K562 (cell line): ENCODE results near the gene SEZ6L. TPM values are rescaled to one million over a fixed set of nuclear protein-coding genes. Genes with fewer than 3 reads are reported as not detected.

ENCODE experiments used
- ATAC-seq: fragments of 200-7000 bp; cut with Tn5 transposase; 3 replicates; pipeline ENCODE4 v1.9.1; 2020; ENCODE audit warnings: moderate library complexity
- BruUV-seq: library from RNA; stranded (reverse); fragments of 400-500 nt; replicated peaks from 2 replicates; lab custom pipeline; 2021; lab: Mats Ljungman, UMichigan
- CTCF ChIA-PET: fragments of 300-600 bp; formaldehyde crosslinking; extraction: SDS; loops from one replicate; lab custom pipeline; 2021; ENCODE audit warnings: low intra/inter-chr PET ratio; lab: Yijun Ruan, JAX
- POLR2A ChIA-PET: fragments of 300-600, 350-650 bp; sonication (Branson Sonifier 250); formaldehyde crosslinking; extraction: SDS; loops from one replicate; lab custom pipeline; 2021; ENCODE audit warnings: antibody characterized with exemption, inconsistent platforms; lab: Yijun Ruan, JAX
- DNase-seq, 4 experiments: peaks; one replicate each; pipeline versions ENCODE4 v3.0.0 to v3.0.0-alpha.2; 2011 to 2018; ENCODE audit warnings: low spot score in 3 of 4, mixed read lengths in 3 of 4; ENCODE audit errors: extremely low read depth in 1 of 4
- FAIRE-seq: peaks from 2 replicates; lab custom pipeline; 2011; peaks lifted over from hg19 to GRCh38; lab: Jason Lieb, UNC
- H2AFZ ChIP-seq: 2 replicates; pipeline ENCODE4 v1.6.0; 2011; ENCODE audit warnings: low read depth, low read length, control low read depth, inconsistent platforms
- H3K27ac ChIP-seq: fragments of 200-600 bp; 3 replicates; pipeline ENCODE4 v1.8.0; 2011; ENCODE audit warnings: low read depth, mild to moderate bottlenecking, control low read depth, inconsistent platforms, low read length, moderate library complexity, mixed read lengths; ENCODE audit errors: extremely low read depth
- H3K27me3 ChIP-seq, 2 experiments: fragments of 300-600 bp in 1 of 2; 2 replicates in 1 of 2; 3 replicates in 1 of 2; pipeline versions ENCODE4 v1.6.0 to v1.8.0; 2011; ENCODE audit warnings: inconsistent platforms in 2 of 2, low read length in 2 of 2, mild to moderate bottlenecking in 1 of 2, mixed read lengths in 1 of 2, moderate library complexity in 1 of 2; ENCODE audit not compliant: control insufficient read depth in 2 of 2, insufficient read depth in 2 of 2
- H3K36me3 ChIP-seq: fragments of 300-600 bp; 3 replicates; pipeline ENCODE4 v1.8.0; 2011; ENCODE audit warnings: mild to moderate bottlenecking, low read length, inconsistent platforms; ENCODE audit not compliant: control insufficient read depth, insufficient read depth
- H3K4me1 ChIP-seq, 2 experiments: fragments of 200-600 bp in 1 of 2; replicated peaks in 1 of 2; 2 replicates in 1 of 2; 3 replicates in 1 of 2; pipeline versions ENCODE4 v1.5.1 to v1.8.0; 2011; ENCODE audit warnings: inconsistent platforms in 2 of 2, low read length in 2 of 2, mild to moderate bottlenecking in 1 of 2, mixed read lengths in 1 of 2, moderate library complexity in 1 of 2; ENCODE audit not compliant: control insufficient read depth in 2 of 2, insufficient read depth in 2 of 2
- H3K4me2 ChIP-seq: 2 replicates; pipeline ENCODE4 v1.6.1; 2011; ENCODE audit warnings: low read length, control low read depth, inconsistent platforms, mixed read lengths; ENCODE audit not compliant: insufficient read depth
- H3K4me3 ChIP-seq: fragments of 200-600 bp; sonication (generic), shearing (Covaris generic); 2 replicates; pipeline ENCODE4 v1.5.1; 2016; ENCODE audit warnings: control low read depth, inconsistent platforms
- H3K79me2 ChIP-seq: fragments of 200-600 bp; 3 replicates; pipeline ENCODE4 v1.8.0; 2011; ENCODE audit warnings: low read length, inconsistent platforms; ENCODE audit not compliant: control insufficient read depth, insufficient read depth
- H3K9ac ChIP-seq, 2 experiments: 2 replicates each; pipeline versions ENCODE4 v1.6.0 to v1.6.1; 2011; ENCODE audit warnings: low read depth in 2 of 2, low read length in 2 of 2, control low read depth in 1 of 2, inconsistent platforms in 1 of 2, mild to moderate bottlenecking in 1 of 2, mixed read lengths in 1 of 2; ENCODE audit not compliant: insufficient read depth in 1 of 2
- H3K9me1 ChIP-seq: one replicate; pipeline ENCODE4 v1.6.0; 2011; ENCODE audit warnings: inconsistent platforms, mild to moderate bottlenecking, low read length, moderate library complexity; ENCODE audit not compliant: control insufficient read depth, insufficient read depth
- H3K9me3 ChIP-seq: replicated peaks from 2 replicates; pipeline ENCODE4 v1.5.1; 2011; ENCODE audit warnings: low read depth, low read length, inconsistent platforms; ENCODE audit not compliant: control insufficient read depth, insufficient read depth
- H4K20me1 ChIP-seq: replicated peaks from 2 replicates; pipeline ENCODE4 v1.6.1; 2011; ENCODE audit warnings: low read length, inconsistent platforms, mixed read lengths; ENCODE audit not compliant: control insufficient read depth, insufficient read depth
- CBX3 ChIP-seq, 2 experiments: IDR thresholded peaks; 1 replicate in 1 of 2; 2 replicates in 1 of 2; pipeline ENCODE4 v1.6.1; 2012; ENCODE audit warnings: inconsistent platforms in 2 of 2, low read length in 2 of 2, borderline replicate concordance in 1 of 2, control low read depth in 1 of 2
- HMGN3 ChIP-seq: IDR thresholded peaks from 2 replicates; pipeline ENCODE4 v1.6.1; 2011; ENCODE audit warnings: borderline replicate concordance, low read depth, mild to moderate bottlenecking, mixed read lengths, low read length; ENCODE audit not compliant: insufficient read length; ENCODE audit errors: extremely low read depth
- PCBP2 ChIP-seq: fragments of 200-400 bp; formaldehyde crosslinking; IDR thresholded peaks from 2 replicates; pipeline ENCODE4 v1.6.1; 2018; ENCODE audit warnings: low read length, low read depth, mild to moderate bottlenecking, moderate library complexity; ENCODE audit not compliant: poor library complexity, severe bottlenecking
- SP2 ChIP-seq: IDR thresholded peaks from 2 replicates; pipeline ENCODE4 v1.6.1; 2011; ENCODE audit warnings: mild to moderate bottlenecking, low read depth, low read length, moderate library complexity; ENCODE audit not compliant: poor library complexity, severe bottlenecking; ENCODE audit errors: extremely low read depth
- TAF15 ChIP-seq: fragments of 200-400 bp; formaldehyde crosslinking; IDR thresholded peaks from 2 replicates; pipeline ENCODE4 v1.6.1; 2017; ENCODE audit warnings: mild to moderate bottlenecking, low read depth, low read length, moderate library complexity
- ZBTB43 ChIP-seq: sonication (generic); formaldehyde crosslinking; IDR thresholded peaks from 2 replicates; pipeline ENCODE4 v1.8.0; 2023; ENCODE audit warnings: mild to moderate bottlenecking, missing genetic modification reagents
- WGBS: fragments of 100-300 bp; shearing (Covaris generic); methylation state at CpG from one replicate; pipeline ENCODE4 v1.1.6; 2016; ENCODE audit warnings: low coverage, mixed read lengths; ENCODE audit not compliant: insufficient coverage; ENCODE audit errors: missing lambda C conversion rate; 5-methylcytosine and 5-hydroxymethylcytosine counted together
- in situ Hi-C: fragments of 300-500 bp; cut with MboI; formaldehyde crosslinking; loops from 4 replicates; pipeline ENCODE4 v1.15.0; 2018; ENCODE audit warnings: inconsistent platforms, mixed read lengths
- intact Hi-C: fragments of 100-400 bp; cut with micrococcal nuclease; formaldehyde crosslinking; loops from 2 replicates; pipeline ENCODE4 v1.14.2; 2022
- polyA plus RNA-seq, 8 experiments: library from polyadenylated mRNA; depleted of rRNA in 4 of 8; stranded (reverse) in 5 of 8; unstranded in 3 of 8; fragments of >200 nt; fragmentation: Nextera tagmentation in 2 of 8; fragmentation: Illumina TruSeq in 1 of 8; extraction: Ambion mirVana in 2 of 8; extraction: Trizol in 1 of 8; gene quantifications; 2 replicates each; pipeline versions ENCODE4 v1.2.1 to v1.2.3, GENCODE V29; 2011 to 2014; ENCODE audit warnings: inconsistent platforms in 1 of 8, missing spikeins in 1 of 8
- total RNA-seq, 7 experiments: library from RNA; depleted of rRNA in 6 of 7; stranded (reverse); fragments of >200 nt in 6 of 7; fragmentation: Illumina TruSeq in 2 of 7; extraction: Trizol in 2 of 7; gene quantifications; 2 replicates each; pipeline versions ENCODE4 v1.2.1 to v1.2.3, GENCODE V29; 2011 to 2021; ENCODE audit warnings: low replicate concordance in 1 of 7
- TF ChIP-seq, protein P1 (sequence below): fragments of 250-450 bp; sonication (Bioruptor Pico); IDR thresholded peaks from 2 replicates; pipeline ENCODE4 v1.6.1; 2021; ENCODE audit warnings: mild to moderate bottlenecking
- TF ChIP-seq, protein P2 (sequence below): fragments of 450-650 bp; formaldehyde crosslinking; IDR thresholded peaks from 2 replicates; pipeline ENCODE4 v1.4.0; 2022; ENCODE audit warnings: mild to moderate bottlenecking, moderate library complexity

Gene SEZ6L
- total and polyA plus RNA-seq, 9 of the 15 experiments (the other 6 are each of a cell fraction or from before 2014, with no cell fraction given) = not detected

DNA sequence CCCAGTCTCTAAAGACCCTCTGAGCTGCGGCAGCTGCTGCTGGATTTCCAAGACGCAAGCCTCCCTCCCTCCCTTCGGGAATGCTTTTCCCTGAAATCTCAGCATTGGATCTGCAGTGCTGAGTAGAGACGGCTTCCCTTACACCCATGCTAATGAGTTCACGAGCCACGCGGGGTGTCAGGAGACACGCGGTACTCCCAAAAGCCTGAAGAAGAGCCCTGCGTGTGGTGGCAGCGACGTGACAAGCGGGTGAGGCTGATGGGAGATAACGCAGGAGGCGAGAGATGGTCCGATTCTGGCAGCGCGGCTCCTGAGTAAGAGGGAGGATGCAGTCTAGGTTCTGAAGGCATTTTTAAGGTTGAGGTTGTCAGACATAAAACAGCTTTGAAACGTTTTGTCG is 185.4 kb downstream of the SEZ6L start:
- Histone ChIP-seq H3K9me3 (no peaks in the 10 kb centered on the region), H2AFZ (no peak overlapping the region), H3K9ac (no peak overlapping the region), H3K4me2 (no peak overlapping the region), H3K4me1 (no peaks in the 10 kb centered on the region), H3K4me3 (no peak overlapping the region), H3K27me3 (peaks cover 9 to 14% of the 10 kb centered on the region in 2 experiments; a peak in 4 of 5 replicates), H3K27ac (no peak overlapping the region), H3K36me3 (no peaks in the 10 kb centered on the region), H3K79me2 (no peaks in the 10 kb centered on the region), H4K20me1 (no peaks in the 10 kb centered on the region), H3K9me1 (no peaks in the 10 kb centered on the region)
- BruUV-seq = no TSS peak
- in situ Hi-C loops (no loop called here), intact Hi-C loops (no loop called here)
- DNase-seq (no peak), ATAC-seq (no peak), FAIRE-seq (no peak)
- no peak for TF ChIP-seq ZBTB43
- TF ChIP-seq CBX3 (IDR thresholded peaks at IDR 0.05; ENCODE audit: borderline replicate concordance in 1 of 2, low read length in 2 of 2) = no peak
- TF ChIP-seq HMGN3 = no peak
- TF ChIP-seq TAF15 = no peak
- TF ChIP-seq, protein P1, sequence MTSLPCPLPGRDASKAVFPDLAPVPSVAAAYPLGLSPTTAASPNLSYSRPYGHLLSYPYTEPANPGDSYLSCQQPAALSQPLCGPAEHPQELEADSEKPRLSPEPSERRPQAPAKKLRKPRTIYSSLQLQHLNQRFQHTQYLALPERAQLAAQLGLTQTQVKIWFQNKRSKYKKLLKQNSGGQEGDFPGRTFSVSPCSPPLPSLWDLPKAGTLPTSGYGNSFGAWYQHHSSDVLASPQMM (CRISPR knock-in tag) = no peak
- TF ChIP-seq, protein P2, sequence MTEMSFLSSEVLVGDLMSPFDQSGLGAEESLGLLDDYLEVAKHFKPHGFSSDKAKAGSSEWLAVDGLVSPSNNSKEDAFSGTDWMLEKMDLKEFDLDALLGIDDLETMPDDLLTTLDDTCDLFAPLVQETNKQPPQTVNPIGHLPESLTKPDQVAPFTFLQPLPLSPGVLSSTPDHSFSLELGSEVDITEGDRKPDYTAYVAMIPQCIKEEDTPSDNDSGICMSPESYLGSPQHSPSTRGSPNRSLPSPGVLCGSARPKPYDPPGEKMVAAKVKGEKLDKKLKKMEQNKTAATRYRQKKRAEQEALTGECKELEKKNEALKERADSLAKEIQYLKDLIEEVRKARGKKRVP (CRISPR knock-in tag) = no peak
- no peak for TF ChIP-seq PCBP2
- no peak for TF ChIP-seq SP2
- 3% methylated on average over 20 of the region's 20 CpGs for WGBS
- ChIA-PET CTCF (no interaction called here), POLR2A (interaction anchor here (0.5 kb wide), 1 partner anchor 261 kb away, joined by 3 read pairs; no protein-coding TSS in a partner anchor)
